22Rv1 (cell line): ENCODE data around the gene ZIC2.

Experiments used
- CTCF ChIP-seq: fragments of 450-650 bp; IDR thresholded peaks from 2 replicates; pipeline ENCODE4 v1.5.1; 2017; ENCODE audit warnings: mild to moderate bottlenecking
- ZFX ChIP-seq: fragments of 450-650 bp; IDR thresholded peaks from 2 replicates; pipeline ENCODE4 v1.6.1; 2017; ENCODE audit warnings: antibody characterized with exemption, borderline replicate concordance

GRCh38 chr13:99966064-99966805, 15.3 kb upstream of the ZIC2 start:
- TF ChIP-seq CTCF (no peak), ZFX (no peak)
